Embryonic facial prominence (tissue), 1 donor: ENCODE measurements around the gene MYO9A.

Experiments used
- DNase-seq: peaks from one replicate; pipeline ENCODE4 v3.0.0-alpha.2; 2016; ENCODE audit errors: extremely low spot score

Gene MYO9A

DNA sequence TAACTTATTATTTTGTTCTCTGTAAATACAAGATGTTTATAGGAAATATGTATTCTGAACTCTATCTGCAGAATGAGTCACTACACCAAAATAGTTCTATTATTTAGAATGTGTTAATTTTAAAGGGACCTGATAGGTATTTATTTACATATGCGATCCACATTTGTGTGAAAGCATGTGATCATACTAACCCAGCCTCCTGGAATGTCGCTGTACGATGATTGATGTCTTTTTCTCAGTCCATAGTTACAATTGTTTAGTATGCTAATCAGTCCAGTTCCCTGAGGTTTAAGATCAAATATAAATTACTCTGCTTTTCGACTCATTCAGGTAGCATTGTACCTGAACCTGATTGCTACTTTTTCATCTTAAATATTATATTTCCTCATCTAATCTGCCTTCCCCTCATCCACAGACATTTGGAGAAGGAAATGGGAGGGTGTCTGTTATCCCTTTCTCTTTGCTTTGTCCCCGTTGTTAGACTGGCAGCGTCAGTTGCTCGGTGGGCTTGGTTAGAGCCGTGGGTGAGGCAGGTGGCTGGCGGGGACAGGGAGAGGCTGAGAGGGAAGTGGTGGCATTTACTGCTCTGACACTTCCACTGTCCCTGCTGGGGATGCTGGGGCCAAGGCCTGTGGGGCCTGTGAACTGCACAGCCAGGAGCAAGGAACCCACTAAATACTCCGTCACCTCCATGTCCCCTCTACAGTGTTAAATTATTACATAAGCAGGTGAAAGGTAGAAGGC lies 335.4 kb downstream of the MYO9A start:
- no peak for DNase-seq

DNA sequence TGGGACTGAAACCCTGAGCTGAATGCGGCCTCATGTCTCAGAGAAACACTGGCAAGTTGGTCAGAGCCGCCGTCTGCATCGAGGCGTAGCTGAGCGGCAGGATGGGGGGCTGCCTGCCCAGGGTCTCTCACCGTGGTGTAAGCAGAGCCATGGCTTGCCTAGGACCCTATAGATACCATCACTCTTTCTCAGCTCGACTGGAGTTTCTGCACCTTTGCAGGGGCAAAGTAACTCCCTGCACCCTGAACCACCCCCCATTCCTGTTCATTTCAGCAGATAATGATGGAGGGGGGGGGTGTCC lies 336.0 kb downstream of the MYO9A start:
- DNase-seq, result no peak

GRCh38 chr15:71781179-71781964 lies 336.6 kb downstream of the MYO9A start:
- DNase-seq, result no peak

DNA sequence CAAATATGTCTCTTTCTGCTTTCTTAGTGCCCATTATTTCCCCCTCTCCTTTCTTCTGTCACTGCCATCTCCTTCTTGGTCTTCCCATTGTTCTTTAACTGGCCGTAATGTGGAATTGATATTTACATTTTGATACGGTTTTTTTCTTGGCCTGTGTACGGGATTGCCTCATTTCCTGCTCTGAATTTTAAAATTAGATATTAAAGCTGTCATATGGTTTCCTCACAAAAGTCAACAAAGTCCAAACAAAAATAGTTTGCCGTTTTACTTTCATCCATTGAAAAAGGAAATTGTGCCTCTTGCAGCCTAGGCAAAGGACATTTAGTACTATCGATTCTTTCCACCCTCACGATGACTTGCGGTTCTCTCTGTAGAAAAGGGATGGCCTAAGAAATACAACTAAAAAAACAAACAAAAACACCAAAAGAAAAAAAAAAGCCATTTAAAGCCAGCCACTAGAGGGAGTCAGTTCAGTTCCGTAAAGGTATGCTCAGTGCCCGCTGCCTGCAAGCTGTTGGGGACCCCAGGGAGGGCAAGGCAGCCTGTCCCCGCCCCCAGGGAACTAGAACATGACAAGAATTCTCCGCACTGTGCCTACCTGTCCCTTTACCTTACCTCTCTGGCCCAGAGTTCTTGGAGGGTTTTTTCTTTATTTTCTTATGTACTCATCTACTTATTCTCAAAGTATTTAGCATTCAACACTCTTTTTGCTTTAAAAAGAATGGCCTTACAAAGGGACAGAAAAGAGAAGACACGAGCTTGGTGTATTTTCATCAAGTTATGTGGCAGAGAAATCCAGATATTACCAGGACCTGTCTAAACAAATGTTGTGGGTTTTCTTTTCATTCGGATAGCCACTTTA lies 337.6 kb downstream of the MYO9A start:
- no peak for DNase-seq

DNA sequence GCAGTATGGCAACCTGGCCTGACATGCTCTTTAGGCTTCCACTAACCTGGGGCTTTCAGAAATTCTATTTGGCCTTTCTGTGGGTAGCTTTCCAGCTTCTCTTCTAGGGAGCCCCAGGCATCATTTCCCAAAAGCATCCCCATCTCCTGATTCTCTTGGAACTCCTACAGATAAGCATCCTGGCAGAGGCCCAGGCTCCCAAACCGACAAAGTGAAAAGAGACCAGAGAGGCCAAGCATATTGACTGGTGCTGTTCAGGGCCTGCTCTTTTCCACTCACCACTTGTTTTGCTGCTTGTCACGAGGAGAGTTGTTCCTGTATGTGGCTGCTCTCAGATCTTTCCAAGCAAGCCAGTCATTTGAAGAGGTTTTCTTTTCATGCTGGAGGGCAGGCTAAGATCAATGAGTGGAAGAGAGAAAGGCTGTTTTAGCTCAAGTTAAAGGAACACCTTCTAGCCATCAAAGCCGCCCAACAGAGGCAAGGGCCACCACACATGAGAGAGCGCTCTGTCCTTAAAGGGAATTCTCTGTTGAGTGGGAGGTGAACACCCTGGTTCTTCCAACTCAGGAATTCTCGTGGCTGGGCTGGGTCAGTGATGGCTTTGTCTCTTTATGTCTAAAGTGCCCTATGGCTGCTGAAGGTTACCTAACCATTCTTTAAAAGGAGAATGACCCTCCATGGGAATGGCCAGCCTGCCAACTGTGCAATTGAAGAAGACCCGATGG lies 338.7 kb downstream of the MYO9A start:
- DNase-seq, result no peak

GRCh38 chr15:71777216-71777943 lies 340.6 kb downstream of the MYO9A start:
- no peak for DNase-seq

GRCh38 chr15:71776304-71776703 lies 341.6 kb downstream of the MYO9A start:
- DNase-seq, result no peak

GRCh38 chr15:71775856-71776255 lies 342.1 kb downstream of the MYO9A start:
- no peak for DNase-seq

- DNase-seq, result no peak
Measured at GRCh38 chr15:71773206-71773859, 344.6 kb downstream of the MYO9A start.
